Measurements from ENCODE around the gene UBAC2. TPM values are rescaled to one million over a fixed set of nuclear protein-coding genes. Genes with fewer than 3 reads are reported as not detected.

The UBAC2 gene, protein sequence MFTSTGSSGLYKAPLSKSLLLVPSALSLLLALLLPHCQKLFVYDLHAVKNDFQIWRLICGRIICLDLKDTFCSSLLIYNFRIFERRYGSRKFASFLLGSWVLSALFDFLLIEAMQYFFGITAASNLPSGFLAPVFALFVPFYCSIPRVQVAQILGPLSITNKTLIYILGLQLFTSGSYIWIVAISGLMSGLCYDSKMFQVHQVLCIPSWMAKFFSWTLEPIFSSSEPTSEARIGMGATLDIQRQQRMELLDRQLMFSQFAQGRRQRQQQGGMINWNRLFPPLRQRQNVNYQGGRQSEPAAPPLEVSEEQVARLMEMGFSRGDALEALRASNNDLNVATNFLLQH
- total RNA-seq, result 10 to 100 TPM; 52.4 to 55.6 TPM

GRCh38 chr13:99200432-99201167 is at the start of gene UBAC2:
Gene UBAC2 (plus strand): TSS chr13:99200854. CDS start chr13:99200909, 55 bp downstream.
- DNase-seq (ENCODE audit: low spot score in 2 of 2), result peak; percentile 97 to 98

GRCh38 chr13:99151516-99151915 is 49.1 kb upstream of the UBAC2 start:
- DNase-seq (ENCODE audit: low spot score in 2 of 2), result peak in 1 of 2 donors; percentile 34
- peak; percentile 94 to 97 for ATAC-seq
- Mint-ChIP-seq H3K27ac (no peak overlapping the region), H3K9me3 (peaks cover 10 to 15% of the 10 kb centered on the region in 2 donors), H3K36me3 (no peaks in the 10 kb centered on the region)

More at GRCh38 chr13:99200432-99201167, at the start of gene UBAC2:
- Mint-ChIP-seq H3K36me3 (peaks cover 19 to 23% of the 10 kb centered on the region in 2 donors), H3K27ac (peak within 1 kb of the TSS; percentile 94 to 97), H3K9me3 (no peaks in the 10 kb centered on the region)
- ATAC-seq, result peak; percentile 74 to 78

- DNase-seq (ENCODE audit: low spot score in 2 of 2), result no peak
- no peak overlapping the region for H3K27ac Mint-ChIP-seq
- ATAC-seq, result no peak
- peaks cover 10 to 11% of the 10 kb centered on the region in 2 donors for H3K9me3 Mint-ChIP-seq
- no peaks in the 10 kb centered on the region for H3K36me3 Mint-ChIP-seq
These were observed 47.4 kb upstream of the UBAC2 start for GRCh38 chr13:99153219-99153618.

GRCh38 chr13:99154064-99154463 is 46.6 kb upstream of the UBAC2 start:
- no peaks in the 10 kb centered on the region for H3K36me3 Mint-ChIP-seq
- H3K9me3 Mint-ChIP-seq, result peaks cover 10 to 11% of the 10 kb centered on the region in 2 donors
- DNase-seq (ENCODE audit: low spot score in 2 of 2) (no peak), ATAC-seq (no peak)
- H3K27ac Mint-ChIP-seq, result no peak overlapping the region

GRCh38 chr13:99155821-99156220 is 44.8 kb upstream of the UBAC2 start:
- H3K9me3 Mint-ChIP-seq, result peaks cover 5% of the 10 kb centered on the region in 2 donors
- no peak for DNase-seq (ENCODE audit: low spot score in 2 of 2)
- no peak overlapping the region for H3K27ac Mint-ChIP-seq
- H3K36me3 Mint-ChIP-seq, result no peaks in the 10 kb centered on the region
- no peak for ATAC-seq

GRCh38 chr13:99157046-99157445 is 43.6 kb upstream of the UBAC2 start:
- H3K36me3 Mint-ChIP-seq, result no peaks in the 10 kb centered on the region
- H3K9me3 Mint-ChIP-seq, result no peaks in the 10 kb centered on the region
- ATAC-seq, result no peak
- no peak for DNase-seq (ENCODE audit: low spot score in 2 of 2)
- H3K27ac Mint-ChIP-seq, result no peak overlapping the region

- no peaks in the 10 kb centered on the region for H3K36me3 Mint-ChIP-seq
- no peaks in the 10 kb centered on the region for H3K9me3 Mint-ChIP-seq
- DNase-seq (ENCODE audit: low spot score in 2 of 2) (no peak), ATAC-seq (no peak)
- H3K27ac Mint-ChIP-seq, result no peak overlapping the region
These were observed 41.8 kb upstream of the UBAC2 start for GRCh38 chr13:99158846-99159245.

- no peaks in the 10 kb centered on the region for H3K9me3 Mint-ChIP-seq
- no peak overlapping the region for H3K27ac Mint-ChIP-seq
- ATAC-seq (no peak), DNase-seq (ENCODE audit: low spot score in 2 of 2) (no peak)
- H3K36me3 Mint-ChIP-seq, result no peaks in the 10 kb centered on the region
These were observed 41.2 kb upstream of the UBAC2 start for GRCh38 chr13:99159331-99160061.

DNA sequence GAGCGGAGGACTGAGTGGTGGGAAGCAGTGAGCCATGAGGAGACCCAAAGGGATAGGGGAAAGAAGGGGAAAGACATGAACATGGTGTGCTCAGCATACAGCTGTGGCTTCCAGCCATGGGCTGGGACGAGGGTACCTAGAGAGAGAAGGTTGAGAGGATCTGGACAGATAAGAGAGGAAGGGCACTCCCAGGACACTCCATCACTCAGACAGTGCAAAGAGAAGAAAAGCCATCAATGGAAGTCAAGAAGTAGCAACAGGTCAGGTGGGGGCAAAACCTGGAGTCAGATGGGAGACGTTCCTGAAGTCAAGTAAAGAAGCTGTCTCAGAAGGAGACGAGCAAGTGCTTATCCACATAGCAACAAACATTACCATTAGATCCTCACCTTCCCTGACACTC is 40.2 kb upstream of the UBAC2 start:
- ATAC-seq, result no peak
- Mint-ChIP-seq H3K36me3 (no peaks in the 10 kb centered on the region), H3K27ac (no peak overlapping the region), H3K9me3 (no peaks in the 10 kb centered on the region)
- DNase-seq (ENCODE audit: low spot score in 2 of 2), result no peak

GRCh38 chr13:99161512-99161911 is 39.1 kb upstream of the UBAC2 start:
- ATAC-seq, result no peak
- H3K9me3 Mint-ChIP-seq, result no peaks in the 10 kb centered on the region
- H3K36me3 Mint-ChIP-seq, result no peaks in the 10 kb centered on the region
- H3K27ac Mint-ChIP-seq, result no peak overlapping the region
- DNase-seq (ENCODE audit: low spot score in 2 of 2), result no peak

DNA sequence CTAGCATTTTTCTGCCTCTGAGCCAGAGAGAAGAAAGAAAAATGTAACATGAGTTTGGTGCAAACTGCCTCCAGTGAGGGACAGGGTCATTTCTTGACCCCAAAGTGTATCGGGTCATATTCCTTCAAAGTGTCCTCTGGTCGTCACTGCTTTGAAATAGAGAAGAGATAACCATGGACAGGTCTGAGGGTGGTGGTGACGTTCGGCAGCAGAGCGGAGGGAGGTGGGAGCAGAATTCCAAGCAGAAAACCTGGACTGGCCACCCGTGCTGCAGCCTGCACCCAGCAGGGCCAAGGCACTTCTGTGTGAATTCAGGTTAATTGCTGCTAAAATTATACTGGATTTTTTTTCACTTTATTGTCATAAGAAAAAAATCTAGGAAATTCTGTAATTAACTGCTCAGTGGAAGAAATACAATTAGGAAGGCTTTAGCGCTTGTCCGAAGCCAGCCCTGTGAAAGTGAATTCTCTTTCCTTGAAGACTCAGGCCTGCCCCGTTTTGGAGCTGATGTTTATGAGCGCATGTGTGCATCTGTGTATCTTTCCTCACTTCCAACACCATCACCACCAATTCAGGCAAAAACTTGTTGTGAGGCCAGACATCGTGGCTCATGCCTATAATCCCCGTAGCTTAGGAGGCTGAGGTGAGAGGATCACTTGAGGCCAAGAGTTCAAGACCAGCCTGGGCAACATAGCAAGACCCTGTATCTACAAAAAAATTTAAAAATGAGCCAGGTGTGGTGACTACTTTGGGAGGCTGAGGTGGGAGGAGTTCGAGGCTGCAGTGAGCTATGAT is 37.9 kb upstream of the UBAC2 start:
- H3K27ac Mint-ChIP-seq, result peak overlapping the region in 1 of 2 donors; percentile 34
- H3K9me3 Mint-ChIP-seq, result no peaks in the 10 kb centered on the region
- ATAC-seq (no peak), DNase-seq (ENCODE audit: low spot score in 2 of 2) (no peak)
- H3K36me3 Mint-ChIP-seq, result no peaks in the 10 kb centered on the region

DNA sequence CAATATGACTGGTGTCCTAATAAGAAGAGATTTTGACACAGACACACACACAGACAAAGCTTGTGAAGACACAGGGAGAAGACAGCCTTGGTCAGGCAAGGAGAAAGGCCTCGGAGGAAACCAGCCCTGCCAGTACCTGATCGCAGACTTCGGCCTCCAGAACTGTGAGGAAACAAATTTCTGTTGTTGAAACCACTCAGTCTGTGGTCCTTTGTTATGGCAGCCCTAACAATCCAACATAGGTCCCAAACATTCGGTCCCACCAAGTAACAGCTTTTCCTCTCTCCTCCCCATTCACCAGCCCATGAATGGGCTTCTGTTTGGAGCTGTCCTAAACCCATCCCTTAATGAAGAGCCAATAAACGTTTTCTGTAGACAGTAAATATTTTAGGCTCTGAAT is 36.4 kb upstream of the UBAC2 start:
- H3K27ac Mint-ChIP-seq, result no peak overlapping the region
- ATAC-seq (no peak), DNase-seq (ENCODE audit: low spot score in 2 of 2) (no peak)

DNA sequence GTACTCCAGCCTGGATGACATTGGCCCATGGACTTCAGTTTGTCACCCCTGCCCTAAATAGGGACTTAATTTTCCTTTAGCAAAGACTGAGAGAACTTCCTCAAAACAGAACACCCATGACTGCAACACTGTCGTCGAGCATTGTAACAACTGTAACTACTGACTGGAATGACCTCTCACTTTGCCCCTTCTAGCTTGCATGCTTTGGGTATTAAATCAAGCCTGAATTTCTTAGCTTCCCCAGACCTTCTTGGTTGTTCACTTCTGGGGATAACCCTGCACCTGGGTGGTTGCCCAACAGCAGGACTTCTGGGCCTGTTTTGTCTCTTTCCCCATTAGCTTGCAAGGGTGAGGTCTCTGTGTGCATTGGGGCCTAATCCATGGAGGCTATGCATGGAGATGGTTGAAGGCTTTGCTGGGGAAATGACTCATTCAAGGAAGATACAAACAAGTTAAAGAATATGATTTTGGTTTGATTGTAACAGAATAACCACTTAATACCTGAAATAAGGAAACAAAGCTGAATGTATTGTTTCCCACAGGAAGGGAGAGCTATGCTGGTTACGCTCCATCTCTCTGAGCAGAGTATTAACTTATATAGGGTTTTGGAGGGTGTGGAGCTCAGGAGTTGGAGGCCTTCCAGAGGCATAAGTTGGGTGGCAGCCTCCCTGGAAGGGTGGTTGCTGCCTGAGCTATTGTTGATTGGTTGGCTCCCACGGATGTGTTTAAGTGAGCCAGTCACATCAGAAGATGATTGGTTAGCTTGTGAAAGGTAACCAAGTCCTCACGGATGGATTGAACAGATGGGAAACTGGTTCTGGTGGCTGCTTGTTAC is 34.7 kb upstream of the UBAC2 start:
- ATAC-seq, result no peak

More for the DNA sequence above, 36.4 kb upstream of the UBAC2 start:
- no peaks in the 10 kb centered on the region for H3K36me3 Mint-ChIP-seq
- no peaks in the 10 kb centered on the region for H3K9me3 Mint-ChIP-seq

GRCh38 chr13:99172951-99173350 is 27.7 kb upstream of the UBAC2 start:
- Mint-ChIP-seq H3K27ac (no peak overlapping the region), H3K36me3 (peaks cover 0 to under 1% of the 10 kb centered on the region in 2 donors), H3K9me3 (peaks cover 0 to 9% of the 10 kb centered on the region in 2 donors)
- ATAC-seq (no peak), DNase-seq (ENCODE audit: low spot score in 2 of 2) (no peak)

More for the DNA sequence above, 34.7 kb upstream of the UBAC2 start:
- no peak for DNase-seq (ENCODE audit: low spot score in 2 of 2)
- Mint-ChIP-seq H3K36me3 (no peaks in the 10 kb centered on the region), H3K9me3 (peaks cover 0 to 4% of the 10 kb centered on the region in 2 donors), H3K27ac (no peak overlapping the region)

DNA sequence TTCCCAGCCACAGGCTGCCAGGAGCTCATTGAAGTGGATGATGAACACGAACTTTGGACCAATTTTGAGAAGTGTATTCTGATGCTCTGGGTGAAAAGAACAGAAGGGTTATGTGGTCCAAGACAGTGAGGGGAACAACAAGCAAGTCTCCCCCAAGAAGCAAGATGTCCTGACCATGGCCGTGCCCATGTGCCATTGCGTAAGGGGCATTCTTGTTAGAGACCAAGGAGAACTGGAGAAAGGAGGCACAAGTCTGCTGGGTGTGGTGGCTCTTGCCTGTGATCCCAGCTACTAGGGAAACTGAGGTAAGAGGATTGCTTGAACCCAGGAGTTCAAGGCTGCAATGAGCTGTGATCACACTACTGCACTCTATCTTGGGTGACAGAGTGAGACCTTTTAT is 27.0 kb upstream of the UBAC2 start:
- Mint-ChIP-seq H3K27ac (no peak overlapping the region), H3K9me3 (peaks cover 0 to 9% of the 10 kb centered on the region in 2 donors), H3K36me3 (peaks cover 0 to 6% of the 10 kb centered on the region in 2 donors)
- no peak for ATAC-seq
- no peak for DNase-seq (ENCODE audit: low spot score in 2 of 2)
